IPS-NIHi7 (cell line): ENCODE measurements around the gene SLC38A10.

Experiments used
- DNase-seq: peaks from one replicate; pipeline ENCODE4 v3.0.0; 2012; ENCODE audit warnings: mixed read lengths; ENCODE audit errors: extremely low spot score

SLC38A10 gene

GRCh38 chr17:81295031-81295675 lies at the start of gene SLC38A10:
SLC38A10 (minus strand) TSS chr17:81295307; CDS start chr17:81294921, 386 bp downstream.
- peak; percentile 99 for DNase-seq

- DNase-seq = no peak
These were observed 47.4 kb upstream of the SLC38A10 start for GRCh38 chr17:81342269-81343070.

GRCh38 chr17:81341516-81342268 lies 46.6 kb upstream of the SLC38A10 start:
- no peak for DNase-seq

GRCh38 chr17:81340607-81341515 lies 45.8 kb upstream of the SLC38A10 start:
- DNase-seq = no peak

GRCh38 chr17:81339534-81340296 lies 44.6 kb upstream of the SLC38A10 start:
- no peak for DNase-seq

- DNase-seq = no peak
These were observed 44.1 kb upstream of the SLC38A10 start for GRCh38 chr17:81339191-81339533.

GRCh38 chr17:81338274-81339190 lies 43.4 kb upstream of the SLC38A10 start:
- DNase-seq = no peak

- DNase-seq = no peak
These were observed 42.4 kb upstream of the SLC38A10 start for GRCh38 chr17:81337476-81337879.

GRCh38 chr17:81336930-81337325 lies 41.8 kb upstream of the SLC38A10 start:
- DNase-seq = no peak

GRCh38 chr17:81336296-81336929 lies 41.3 kb upstream of the SLC38A10 start:
- no peak for DNase-seq

GRCh38 chr17:81335773-81336157 lies 40.7 kb upstream of the SLC38A10 start:
- DNase-seq = no peak

- DNase-seq = no peak
These were observed 40.1 kb upstream of the SLC38A10 start for GRCh38 chr17:81334987-81335772.

GRCh38 chr17:81334391-81334901 lies 39.3 kb upstream of the SLC38A10 start:
- DNase-seq = no peak

- no peak for DNase-seq
These were observed 38.7 kb upstream of the SLC38A10 start for GRCh38 chr17:81333616-81334368.

- no peak for DNase-seq
These were observed 37.9 kb upstream of the SLC38A10 start for GRCh38 chr17:81332914-81333528.

- DNase-seq = no peak
These were observed 37.2 kb upstream of the SLC38A10 start for GRCh38 chr17:81332118-81332834.
